GM12864 (cell line): ENCODE measurements around the gene RSPRY1.

Experiments used
- DNase-seq: peaks from one replicate; pipeline ENCODE4 v3.0.0-alpha.2; 2011; ENCODE audit warnings: low read depth
- H3K4me3 ChIP-seq: 2 replicates; pipeline ENCODE4 v1.5.1; 2011; ENCODE audit warnings: mild to moderate bottlenecking, low read depth, low read length, control low read depth
- CTCF ChIP-seq: IDR thresholded peaks from 2 replicates; pipeline ENCODE4 v1.5.1; 2011; ENCODE audit warnings: low read depth, mild to moderate bottlenecking, moderate library complexity, low read length, control low read depth, inconsistent platforms; ENCODE audit errors: missing control alignments

RSPRY1 gene

GRCh38 chr16:57235128-57236021 lies 49.2 kb downstream of the RSPRY1 start:
- no peak for TF ChIP-seq CTCF
- no peak overlapping the region for H3K4me3 ChIP-seq
- DNase-seq: no peak

DNA sequence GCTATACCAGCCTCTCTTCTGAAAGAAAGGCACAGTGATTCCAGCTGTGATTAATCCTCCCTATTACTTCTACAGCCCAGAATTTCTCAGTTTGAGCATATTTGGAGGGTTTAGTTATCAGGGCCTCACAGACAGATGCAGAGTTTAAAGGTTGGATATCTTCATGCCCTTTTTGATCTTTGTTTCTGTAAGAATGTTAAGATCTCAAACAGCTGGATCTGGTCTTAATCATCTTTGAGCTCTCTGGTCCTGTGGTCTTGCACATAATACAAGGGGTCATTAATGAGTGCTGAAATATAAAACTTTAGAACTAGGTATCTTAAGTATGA lies 49.9 kb downstream of the RSPRY1 start:
- H3K4me3 ChIP-seq: no peak overlapping the region

GRCh38 chr16:57238682-57239081 lies 52.6 kb downstream of the RSPRY1 start:
- no peak for TF ChIP-seq CTCF

More for the DNA sequence above, 49.9 kb downstream of the RSPRY1 start:
- TF ChIP-seq CTCF: no peak
- no peak for DNase-seq

GRCh38 chr16:57239107-57239506 lies 53.0 kb downstream of the RSPRY1 start:
- TF ChIP-seq CTCF: no peak
- no peak overlapping the region for H3K4me3 ChIP-seq
- no peak for DNase-seq

More at GRCh38 chr16:57238682-57239081, 52.6 kb downstream of the RSPRY1 start:
- no peak overlapping the region for H3K4me3 ChIP-seq
- DNase-seq: no peak

GRCh38 chr16:57240851-57241250 lies 54.7 kb downstream of the RSPRY1 start:
- DNase-seq: no peak
- no peak overlapping the region for H3K4me3 ChIP-seq
- TF ChIP-seq CTCF: no peak

DNA sequence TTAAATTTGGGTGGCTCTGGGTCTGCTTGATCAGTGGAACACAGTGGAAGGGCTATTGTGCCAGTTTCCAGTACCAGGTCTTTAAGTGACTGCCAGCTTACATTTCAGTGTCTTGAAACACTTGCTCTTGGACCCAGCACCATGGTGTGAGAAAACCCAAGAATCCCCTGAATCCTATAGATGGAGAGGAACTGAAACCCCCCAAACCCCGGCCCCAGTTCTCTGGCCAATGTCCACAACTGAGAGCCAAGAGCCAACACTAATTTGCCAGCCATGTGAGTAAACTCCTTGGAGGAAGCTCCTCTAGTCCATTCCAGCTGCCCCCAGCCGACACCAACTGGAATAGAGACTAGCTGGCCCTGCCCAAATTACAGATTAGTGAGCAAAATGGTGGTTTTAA lies 56.5 kb downstream of the RSPRY1 start:
- no peak for TF ChIP-seq CTCF
- H3K4me3 ChIP-seq: no peak overlapping the region
- no peak for DNase-seq

DNA sequence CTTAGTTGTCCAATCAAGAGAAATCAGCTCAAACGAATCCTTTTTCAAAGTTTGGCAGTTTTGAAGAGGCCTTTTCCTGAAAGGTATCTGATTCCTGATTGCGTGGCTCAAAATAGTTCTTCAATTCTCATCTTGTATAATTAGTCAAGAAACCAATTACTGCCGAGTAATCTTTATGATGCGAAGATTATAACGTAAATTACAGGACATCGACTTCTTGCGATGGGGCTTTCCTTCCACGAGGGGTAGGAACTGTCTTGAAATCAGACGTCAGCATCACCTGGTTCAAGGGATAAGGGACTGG lies 58.3 kb downstream of the RSPRY1 start:
- TF ChIP-seq CTCF: no peak
- DNase-seq: no peak
- peak overlapping the region; percentile 88 for H3K4me3 ChIP-seq
